Measurements from ENCODE around the gene LCAT.

GRCh38 chr16:67935402-67936123, 8.4 kb downstream of the LCAT start:
- TF ChIP-seq EP300 (IDR thresholded peaks at IDR 0.05), result no peak
- peak; percentile 70 for TF ChIP-seq POLR2A (IDR thresholded peaks at IDR 0.05)
